ENCODE data around the gene SYCP2.
"Not testable (repeated sequence)": the region's sequence is repeated elsewhere in the genome, so short reads cannot be mapped to it uniquely, and the experiment has no call there.

Gene SYCP2

DNA sequence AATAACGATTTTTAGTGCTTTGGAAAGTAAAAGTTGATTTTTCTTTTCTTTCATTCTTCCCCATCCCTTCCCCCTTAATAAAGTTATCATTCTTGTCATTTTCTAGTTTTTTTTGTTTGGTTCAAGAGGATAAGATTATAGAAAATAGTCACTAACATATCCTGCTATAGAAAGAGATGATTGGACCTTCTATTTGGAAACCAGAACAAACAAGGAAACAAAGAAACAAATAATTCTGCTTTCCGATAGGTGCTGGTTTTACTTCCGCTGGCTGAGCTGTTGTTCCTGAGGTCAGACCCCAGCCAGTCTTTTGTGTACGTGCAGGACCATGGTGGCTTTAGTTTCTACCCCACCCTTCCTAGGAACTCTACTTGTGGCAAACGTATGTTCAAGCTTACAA, 24.7 kb upstream of the SYCP2 start, which contains the start of gene CDH26:
TSS of gene CDH26 (plus strand) at position 301 of the 400 bp plus-strand sequence. CDS start 304 bp downstream, outside the sequence.
- H3K27me3 ChIP-seq (ENCODE audit: control insufficient read depth, insufficient read depth, low read length) = no peaks in the 10 kb centered on the region
- no peak within 1 kb of the TSS for H3K9ac ChIP-seq (ENCODE audit: low read length)
- no peak within 1 kb of the TSS for H3K4me3 ChIP-seq (ENCODE audit: low read length)
- H3K4me1 ChIP-seq (ENCODE audit: control insufficient read depth, low read depth, low read length) = no peaks in the 10 kb centered on the region
- no peaks in the 10 kb centered on the region for H3K36me3 ChIP-seq (ENCODE audit: control insufficient read depth, low read depth, low read length)
- H3K27ac ChIP-seq (ENCODE audit: low read length) = no peak within 1 kb of the TSS
- H3K9me3 ChIP-seq (ENCODE audit: control insufficient read depth, low read depth, low read length) = no peaks in the 10 kb centered on the region

DNA sequence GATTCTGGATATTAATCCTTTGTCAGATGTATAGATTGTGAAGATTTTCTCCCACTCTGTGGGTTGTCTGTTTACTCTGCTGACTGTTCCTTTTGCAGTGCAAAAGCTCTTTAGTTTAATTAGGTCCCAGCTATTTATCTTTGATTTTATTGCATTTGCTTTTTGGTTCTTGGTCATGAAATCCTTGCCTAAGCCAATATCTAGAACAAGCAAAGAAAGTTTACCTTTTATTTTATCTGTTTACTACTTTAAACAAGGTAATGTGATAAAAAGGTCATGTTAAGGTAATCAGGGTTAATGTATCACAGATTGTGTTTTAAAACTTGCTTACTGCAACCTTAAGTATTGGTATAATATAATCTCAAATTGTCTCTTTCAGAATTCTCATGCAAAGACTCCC, 24.1 kb upstream of the SYCP2 start:
- H3K9me3 ChIP-seq (ENCODE audit: control insufficient read depth, low read depth, low read length); H3K9ac ChIP-seq (ENCODE audit: low read length); H3K27ac ChIP-seq (ENCODE audit: low read length); H3K27me3 ChIP-seq (ENCODE audit: control insufficient read depth, insufficient read depth, low read length); H3K4me1 ChIP-seq (ENCODE audit: control insufficient read depth, low read depth, low read length); H3K4me3 ChIP-seq (ENCODE audit: low read length); H3K36me3 ChIP-seq (ENCODE audit: control insufficient read depth, low read depth, low read length): not testable (repeated sequence)

DNA sequence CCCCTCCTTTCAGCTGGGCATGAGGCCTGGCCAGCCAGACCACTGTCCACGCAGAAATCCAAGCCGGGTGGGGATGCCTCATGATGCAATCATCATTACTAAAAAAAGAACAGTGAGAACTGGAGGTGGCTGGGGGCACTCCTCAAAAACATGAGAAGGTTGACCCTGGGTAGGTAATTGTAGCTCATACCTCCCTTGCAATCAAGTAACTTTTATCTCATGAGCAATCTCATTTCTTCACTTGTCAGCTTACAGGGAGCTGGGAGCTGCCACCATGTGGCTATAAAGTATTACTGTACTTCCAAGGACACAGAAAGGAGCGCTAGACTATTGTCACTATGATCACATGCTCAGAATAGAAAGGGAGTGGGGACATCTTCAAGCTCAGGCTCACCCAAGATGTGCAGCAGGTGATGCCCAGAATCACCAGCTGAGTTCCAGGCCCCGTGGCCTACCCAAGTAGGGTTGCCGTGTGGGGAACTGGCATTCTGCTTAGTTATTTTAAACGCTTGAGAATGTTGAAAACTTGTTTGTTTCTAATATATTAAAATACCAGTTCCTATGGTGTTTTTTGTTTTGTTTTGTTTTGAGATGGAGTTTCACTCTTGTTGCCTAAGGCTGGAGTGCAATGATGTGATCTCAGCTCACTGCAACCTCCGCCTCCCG, 21.8 kb upstream of the SYCP2 start:
- H3K27ac ChIP-seq (ENCODE audit: low read length) = no peak overlapping the region
- no peaks in the 10 kb centered on the region for H3K4me1 ChIP-seq (ENCODE audit: control insufficient read depth, low read depth, low read length)
- no peaks in the 10 kb centered on the region for H3K27me3 ChIP-seq (ENCODE audit: control insufficient read depth, insufficient read depth, low read length)
- H3K9ac ChIP-seq (ENCODE audit: low read length) = no peak overlapping the region
- no peaks in the 10 kb centered on the region for H3K36me3 ChIP-seq (ENCODE audit: control insufficient read depth, low read depth, low read length)
- no peaks in the 10 kb centered on the region for H3K9me3 ChIP-seq (ENCODE audit: control insufficient read depth, low read depth, low read length)
- H3K4me3 ChIP-seq (ENCODE audit: low read length) = no peak overlapping the region

DNA sequence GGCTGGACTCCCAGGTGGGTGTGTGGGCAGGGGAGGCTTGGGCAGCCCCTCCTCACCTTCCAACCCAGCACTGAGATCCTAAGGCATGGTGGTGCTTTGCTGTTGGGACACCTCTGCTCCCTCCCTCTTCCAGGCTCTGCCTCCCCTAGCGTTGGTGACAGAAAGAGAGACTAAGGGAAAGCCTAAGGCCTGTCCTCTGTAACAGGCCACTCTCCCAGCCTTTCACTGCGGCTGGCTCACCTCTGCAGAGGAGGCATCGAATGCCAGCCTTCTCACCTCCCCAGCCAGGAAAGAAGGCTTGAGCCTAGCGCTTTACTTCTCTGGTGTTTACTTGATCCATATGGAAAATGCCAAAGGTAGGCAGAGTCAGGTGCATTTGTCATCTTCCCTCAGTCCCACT, 21.3 kb upstream of the SYCP2 start:
- no peak overlapping the region for H3K27ac ChIP-seq (ENCODE audit: low read length)
- no peaks in the 10 kb centered on the region for H3K4me1 ChIP-seq (ENCODE audit: control insufficient read depth, low read depth, low read length)
- no peaks in the 10 kb centered on the region for H3K36me3 ChIP-seq (ENCODE audit: control insufficient read depth, low read depth, low read length)
- no peaks in the 10 kb centered on the region for H3K9me3 ChIP-seq (ENCODE audit: control insufficient read depth, low read depth, low read length)
- H3K4me3 ChIP-seq (ENCODE audit: low read length) = no peak overlapping the region
- no peaks in the 10 kb centered on the region for H3K27me3 ChIP-seq (ENCODE audit: control insufficient read depth, insufficient read depth, low read length)
- no peak overlapping the region for H3K9ac ChIP-seq (ENCODE audit: low read length)

DNA sequence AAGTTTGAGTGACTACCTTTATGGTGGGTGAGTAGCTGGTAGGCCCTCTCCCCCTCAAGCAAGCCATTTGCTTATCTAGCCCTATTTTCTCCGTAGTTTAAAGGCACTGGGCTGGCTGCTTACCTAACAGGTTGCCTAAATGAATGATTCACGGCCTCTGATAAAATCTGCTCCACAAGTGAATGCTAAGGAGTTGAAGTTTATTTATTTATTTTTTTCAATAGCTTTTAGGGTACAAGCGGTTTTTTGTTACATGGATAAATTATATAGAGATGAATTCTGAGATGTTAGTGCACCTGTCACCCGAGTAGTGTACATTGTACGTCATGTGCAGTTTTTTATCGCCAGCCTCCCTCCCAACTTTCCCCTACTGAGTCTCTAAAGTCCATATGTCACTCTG, 16.5 kb upstream of the SYCP2 start:
- no peak overlapping the region for H3K9ac ChIP-seq (ENCODE audit: low read length)
- no peaks in the 10 kb centered on the region for H3K9me3 ChIP-seq (ENCODE audit: control insufficient read depth, low read depth, low read length)
- no peaks in the 10 kb centered on the region for H3K27me3 ChIP-seq (ENCODE audit: control insufficient read depth, insufficient read depth, low read length)
- peaks cover 8% of the 10 kb centered on the region for H3K4me1 ChIP-seq (ENCODE audit: control insufficient read depth, low read depth, low read length)
- H3K27ac ChIP-seq (ENCODE audit: low read length) = no peak overlapping the region
- no peak overlapping the region for H3K4me3 ChIP-seq (ENCODE audit: low read length)
- peaks cover 7% of the 10 kb centered on the region for H3K36me3 ChIP-seq (ENCODE audit: control insufficient read depth, low read depth, low read length)

DNA sequence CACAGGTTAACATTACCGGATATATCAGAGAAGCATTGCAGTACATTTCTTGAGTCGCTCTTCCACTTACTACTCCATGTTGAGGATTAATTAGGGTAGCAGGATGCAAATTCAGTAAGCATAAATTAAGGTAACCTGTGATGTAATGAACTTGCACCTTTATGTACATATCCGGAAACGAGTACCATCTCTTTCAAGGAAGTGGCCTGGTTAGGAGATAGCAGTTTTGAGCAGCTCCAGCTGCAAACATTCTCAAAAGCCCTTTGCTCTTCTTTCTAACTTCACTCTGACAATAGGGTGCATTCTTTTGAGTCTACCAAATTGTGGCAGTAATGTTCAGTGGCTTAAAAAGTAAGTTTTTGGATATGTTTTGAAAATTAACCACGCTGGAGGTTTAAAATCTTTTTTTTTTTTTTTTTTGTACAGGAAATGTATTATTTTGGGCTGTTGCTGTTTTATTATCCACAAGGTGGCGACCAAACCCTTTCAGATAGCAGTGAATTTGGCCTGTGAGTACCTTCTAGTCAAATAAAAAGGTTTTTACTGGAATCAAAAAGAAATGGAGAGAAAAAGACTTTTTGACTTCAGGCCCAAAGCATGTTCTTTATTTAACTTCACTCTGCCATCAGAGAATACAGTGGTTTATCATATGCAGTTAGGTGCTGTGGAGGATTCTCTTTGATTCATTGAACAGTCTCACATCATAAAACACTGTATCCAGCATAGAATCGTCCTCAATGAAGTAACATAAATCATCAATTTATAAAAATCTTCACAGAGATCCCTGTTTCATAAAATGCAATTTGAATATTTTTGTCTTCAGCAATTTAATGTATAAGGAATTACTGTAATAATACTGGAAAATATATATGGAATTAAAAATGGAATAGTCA, 15.6 kb upstream of the SYCP2 start:
- no peak overlapping the region for H3K9ac ChIP-seq (ENCODE audit: low read length)
- H3K4me1 ChIP-seq (ENCODE audit: control insufficient read depth, low read depth, low read length) = peaks cover 8% of the 10 kb centered on the region
- no peak overlapping the region for H3K4me3 ChIP-seq (ENCODE audit: low read length)
- peaks cover 15% of the 10 kb centered on the region for H3K36me3 ChIP-seq (ENCODE audit: control insufficient read depth, low read depth, low read length)
- no peak overlapping the region for H3K27ac ChIP-seq (ENCODE audit: low read length)
- H3K9me3 ChIP-seq (ENCODE audit: control insufficient read depth, low read depth, low read length) = no peaks in the 10 kb centered on the region
- no peaks in the 10 kb centered on the region for H3K27me3 ChIP-seq (ENCODE audit: control insufficient read depth, insufficient read depth, low read length)

DNA sequence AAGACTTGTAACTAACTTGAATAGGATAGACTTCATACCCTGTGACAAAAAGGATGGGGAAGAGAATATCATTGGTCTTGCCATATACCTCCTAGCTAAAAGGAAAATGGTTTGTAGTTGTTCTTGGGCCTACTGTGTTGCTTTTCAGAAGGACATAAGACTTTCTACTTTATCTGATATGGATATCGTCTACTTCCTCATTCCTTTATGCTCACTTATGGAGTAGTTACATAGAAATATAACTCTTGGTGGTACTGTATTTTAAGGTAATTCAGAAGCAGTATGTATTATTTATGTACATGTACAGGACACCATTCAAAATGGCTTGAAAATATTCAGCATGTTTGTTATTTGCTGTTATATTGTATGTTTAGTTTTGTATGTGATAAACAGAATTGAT, 14.8 kb upstream of the SYCP2 start:
- no peak overlapping the region for H3K4me3 ChIP-seq (ENCODE audit: low read length)
- peaks cover 8% of the 10 kb centered on the region for H3K4me1 ChIP-seq (ENCODE audit: control insufficient read depth, low read depth, low read length)
- H3K9ac ChIP-seq (ENCODE audit: low read length) = no peak overlapping the region
- H3K27ac ChIP-seq (ENCODE audit: low read length) = no peak overlapping the region
- H3K9me3 ChIP-seq (ENCODE audit: control insufficient read depth, low read depth, low read length) = no peaks in the 10 kb centered on the region
- peaks cover 24% of the 10 kb centered on the region for H3K36me3 ChIP-seq (ENCODE audit: control insufficient read depth, low read depth, low read length)
- no peaks in the 10 kb centered on the region for H3K27me3 ChIP-seq (ENCODE audit: control insufficient read depth, insufficient read depth, low read length)

DNA sequence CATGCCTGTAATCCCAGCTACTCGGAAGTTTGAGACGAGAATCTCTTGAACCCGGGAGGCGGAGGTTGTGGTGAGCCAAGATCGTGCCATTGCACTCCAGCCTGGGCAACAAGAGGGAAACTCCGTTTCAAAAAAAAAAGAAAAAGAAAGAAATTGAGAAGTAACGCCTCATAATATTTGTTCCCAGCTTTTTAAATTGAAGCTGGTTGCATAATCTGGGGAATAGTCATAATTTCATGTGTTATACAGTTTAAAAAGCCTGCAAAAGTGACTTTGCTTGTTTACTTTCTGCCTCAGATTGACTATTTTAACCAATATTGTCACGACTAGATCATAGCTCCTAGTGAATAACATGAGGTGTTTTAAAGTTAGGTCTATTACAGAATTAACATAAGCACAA, 13.9 kb upstream of the SYCP2 start:
- H3K27ac ChIP-seq (ENCODE audit: low read length) = no peak overlapping the region
- H3K27me3 ChIP-seq (ENCODE audit: control insufficient read depth, insufficient read depth, low read length) = no peaks in the 10 kb centered on the region
- no peaks in the 10 kb centered on the region for H3K9me3 ChIP-seq (ENCODE audit: control insufficient read depth, low read depth, low read length)
- H3K9ac ChIP-seq (ENCODE audit: low read length) = no peak overlapping the region
- H3K36me3 ChIP-seq (ENCODE audit: control insufficient read depth, low read depth, low read length) = peaks cover 32% of the 10 kb centered on the region
- no peak overlapping the region for H3K4me3 ChIP-seq (ENCODE audit: low read length)
- peaks cover 8% of the 10 kb centered on the region for H3K4me1 ChIP-seq (ENCODE audit: control insufficient read depth, low read depth, low read length)

DNA sequence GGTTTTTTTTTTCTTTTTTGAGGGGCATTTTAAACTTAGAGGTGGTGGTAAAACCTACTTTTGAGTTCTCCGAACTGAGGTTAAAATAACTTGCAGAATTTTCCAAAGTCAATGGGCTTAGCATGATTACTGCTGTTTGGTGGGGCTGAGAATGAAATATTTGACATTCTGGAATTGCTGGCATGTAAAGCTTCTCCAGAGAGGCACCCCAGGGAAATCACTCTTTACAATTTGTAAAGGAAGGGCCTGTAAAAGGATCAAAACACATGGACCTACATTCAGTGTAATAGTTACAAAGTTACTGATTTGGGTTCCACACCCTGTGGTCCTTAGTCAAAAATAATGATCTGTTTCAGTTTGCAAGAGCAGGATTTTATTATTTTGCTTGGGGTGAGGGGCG, 12.3 kb upstream of the SYCP2 start:
- Histone ChIP-seq H3K4me1 (ENCODE audit: control insufficient read depth, low read depth, low read length) (peaks cover 14% of the 10 kb centered on the region), H3K27ac (ENCODE audit: low read length) (no peak overlapping the region), H3K36me3 (ENCODE audit: control insufficient read depth, low read depth, low read length) (peaks cover 34% of the 10 kb centered on the region), H3K27me3 (ENCODE audit: control insufficient read depth, insufficient read depth, low read length) (no peaks in the 10 kb centered on the region), H3K4me3 (ENCODE audit: low read length) (no peak overlapping the region), H3K9ac (ENCODE audit: low read length) (no peak overlapping the region), H3K9me3 (ENCODE audit: control insufficient read depth, low read depth, low read length) (no peaks in the 10 kb centered on the region)

DNA sequence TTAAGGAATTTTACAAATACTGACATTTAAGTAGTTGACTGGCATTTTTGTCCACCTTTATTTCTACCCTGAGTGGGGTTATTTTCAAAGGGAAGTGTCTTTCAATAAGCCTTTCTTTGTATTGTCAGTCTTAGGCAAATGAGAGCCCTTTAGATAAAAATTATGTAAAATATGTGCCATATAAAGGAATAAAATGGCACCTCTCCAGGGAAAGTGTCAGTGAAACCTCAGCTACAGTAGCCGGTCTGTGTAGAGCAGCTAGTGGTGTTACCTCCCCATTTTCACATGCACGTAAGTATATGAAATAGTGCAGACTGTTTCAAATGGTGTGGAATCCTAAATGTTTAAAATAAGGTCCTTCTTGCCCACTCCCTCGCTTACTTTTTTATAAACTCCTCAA, 11.7 kb upstream of the SYCP2 start:
- H3K27ac ChIP-seq (ENCODE audit: low read length) = no peak overlapping the region
- peaks cover 14% of the 10 kb centered on the region for H3K4me1 ChIP-seq (ENCODE audit: control insufficient read depth, low read depth, low read length)
- H3K4me3 ChIP-seq (ENCODE audit: low read length) = no peak overlapping the region
- no peaks in the 10 kb centered on the region for H3K9me3 ChIP-seq (ENCODE audit: control insufficient read depth, low read depth, low read length)
- H3K27me3 ChIP-seq (ENCODE audit: control insufficient read depth, insufficient read depth, low read length) = no peaks in the 10 kb centered on the region
- H3K36me3 ChIP-seq (ENCODE audit: control insufficient read depth, low read depth, low read length) = peaks cover 34% of the 10 kb centered on the region
- no peak overlapping the region for H3K9ac ChIP-seq (ENCODE audit: low read length)

DNA sequence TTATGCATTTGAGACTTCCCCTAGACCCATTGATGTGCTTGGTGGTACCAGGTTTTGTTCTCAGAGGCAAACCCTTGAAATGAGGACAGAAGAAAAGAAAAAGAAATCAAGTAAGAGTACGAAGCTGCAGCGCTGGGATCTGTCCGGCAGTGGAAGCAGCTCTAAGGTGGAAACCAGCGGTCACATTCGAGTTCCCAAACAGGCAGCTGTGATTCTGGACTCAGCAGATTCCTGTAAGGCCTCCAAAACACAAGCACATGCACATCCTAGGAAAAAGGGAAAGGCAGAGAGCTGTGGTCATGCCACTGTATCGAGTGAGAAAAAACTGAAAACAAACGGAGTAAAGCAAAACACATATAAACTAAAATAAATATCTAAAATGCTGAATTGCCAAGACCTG, 11.3 kb upstream of the SYCP2 start:
- H3K9me3 ChIP-seq (ENCODE audit: control insufficient read depth, low read depth, low read length) = no peaks in the 10 kb centered on the region
- peaks cover 34% of the 10 kb centered on the region for H3K36me3 ChIP-seq (ENCODE audit: control insufficient read depth, low read depth, low read length)
- no peak overlapping the region for H3K27ac ChIP-seq (ENCODE audit: low read length)
- H3K4me1 ChIP-seq (ENCODE audit: control insufficient read depth, low read depth, low read length) = peaks cover 14% of the 10 kb centered on the region
- no peak overlapping the region for H3K9ac ChIP-seq (ENCODE audit: low read length)
- H3K4me3 ChIP-seq (ENCODE audit: low read length) = no peak overlapping the region
- H3K27me3 ChIP-seq (ENCODE audit: control insufficient read depth, insufficient read depth, low read length) = no peaks in the 10 kb centered on the region

DNA sequence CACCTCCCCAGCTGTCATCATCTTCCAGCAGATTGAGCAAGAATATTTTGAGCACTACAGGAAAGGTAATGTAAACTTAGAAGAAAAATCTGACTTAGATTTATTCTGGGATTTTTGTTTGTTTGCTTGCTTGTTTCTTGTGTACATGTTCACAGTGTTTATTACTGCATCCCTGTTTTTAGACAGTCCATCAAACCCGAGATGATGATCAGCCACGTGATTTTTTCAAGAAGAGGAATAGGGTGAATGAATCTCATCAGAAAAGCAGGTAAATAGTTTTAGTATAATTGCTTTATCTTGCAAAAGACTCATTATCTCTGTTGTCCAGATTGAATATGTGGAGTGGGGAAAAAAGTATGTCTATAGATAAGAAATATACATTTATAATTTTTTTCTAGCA, 8.8 kb upstream of the SYCP2 start:
- H3K9me3 ChIP-seq (ENCODE audit: control insufficient read depth, low read depth, low read length) = no peaks in the 10 kb centered on the region
- peaks cover 31% of the 10 kb centered on the region for H3K36me3 ChIP-seq (ENCODE audit: control insufficient read depth, low read depth, low read length)
- no peak overlapping the region for H3K4me3 ChIP-seq (ENCODE audit: low read length)
- no peak overlapping the region for H3K9ac ChIP-seq (ENCODE audit: low read length)
- peaks cover 22% of the 10 kb centered on the region for H3K27me3 ChIP-seq (ENCODE audit: control insufficient read depth, insufficient read depth, low read length)
- H3K4me1 ChIP-seq (ENCODE audit: control insufficient read depth, low read depth, low read length) = peaks cover 14% of the 10 kb centered on the region
- no peak overlapping the region for H3K27ac ChIP-seq (ENCODE audit: low read length)
